Measurements from ENCODE around the gene GPATCH2.

Gene GPATCH2

DNA sequence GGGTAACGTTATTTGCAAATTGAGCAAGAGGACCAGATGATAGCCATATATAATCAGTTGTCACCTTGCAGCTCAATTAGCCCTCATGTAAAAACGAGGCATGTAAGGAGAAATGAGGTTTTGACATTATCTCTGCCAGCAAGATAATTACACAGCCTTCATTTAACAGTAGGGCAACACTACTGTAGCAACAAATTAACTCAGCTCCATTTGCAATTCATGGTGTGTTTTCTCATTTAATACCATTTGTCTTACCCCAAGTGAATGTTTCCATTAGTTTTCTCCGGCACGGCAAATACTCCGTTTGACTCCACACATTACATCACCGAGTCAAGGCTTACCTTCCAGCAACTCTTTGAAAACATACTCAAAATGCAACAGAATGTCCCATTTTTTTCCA, 66.7 kb downstream of the GPATCH2 start:
- Histone ChIP-seq H3K36me3 (replicated peaks) (no peaks in the 10 kb centered on the region), H3K27me3 (ENCODE audit: low read depth) (no peaks in the 10 kb centered on the region), H3K4me3 (no peak overlapping the region), H3K9me3 (no peaks in the 10 kb centered on the region), H3K4me1 (no peaks in the 10 kb centered on the region)
- in situ Hi-C loops (cut with MboI; ENCODE audit: low sequenced_read_pairs), result no loop called here
- DNase-seq (ENCODE audit: low spot score in 2 of 2), result no peak

DNA sequence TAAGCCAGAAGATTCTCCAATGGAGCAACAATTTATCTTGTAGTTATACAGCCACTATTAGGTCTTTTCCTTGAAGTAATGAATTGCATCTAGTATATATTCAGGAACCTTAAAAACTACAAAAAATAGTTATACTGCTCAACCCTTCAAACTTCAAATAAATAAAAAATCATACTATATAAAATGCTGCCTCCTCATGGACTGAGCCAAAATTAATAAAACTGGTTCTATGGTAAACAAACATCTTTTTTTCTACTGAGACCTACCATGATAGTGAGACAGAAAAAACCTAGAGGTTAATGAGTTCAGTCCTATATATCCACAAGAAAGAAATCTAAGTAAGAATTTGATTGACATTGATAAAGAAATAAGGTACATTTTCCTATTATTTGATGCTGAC, 67.7 kb downstream of the GPATCH2 start:
- DNase-seq (ENCODE audit: low spot score in 2 of 2), result no peak
- Histone ChIP-seq H3K27me3 (ENCODE audit: low read depth) (no peaks in the 10 kb centered on the region), H3K4me1 (no peaks in the 10 kb centered on the region), H3K36me3 (replicated peaks) (no peaks in the 10 kb centered on the region), H3K9me3 (no peaks in the 10 kb centered on the region), H3K4me3 (no peak overlapping the region)
- in situ Hi-C loops (cut with MboI; ENCODE audit: low sequenced_read_pairs), result no loop called here

DNA sequence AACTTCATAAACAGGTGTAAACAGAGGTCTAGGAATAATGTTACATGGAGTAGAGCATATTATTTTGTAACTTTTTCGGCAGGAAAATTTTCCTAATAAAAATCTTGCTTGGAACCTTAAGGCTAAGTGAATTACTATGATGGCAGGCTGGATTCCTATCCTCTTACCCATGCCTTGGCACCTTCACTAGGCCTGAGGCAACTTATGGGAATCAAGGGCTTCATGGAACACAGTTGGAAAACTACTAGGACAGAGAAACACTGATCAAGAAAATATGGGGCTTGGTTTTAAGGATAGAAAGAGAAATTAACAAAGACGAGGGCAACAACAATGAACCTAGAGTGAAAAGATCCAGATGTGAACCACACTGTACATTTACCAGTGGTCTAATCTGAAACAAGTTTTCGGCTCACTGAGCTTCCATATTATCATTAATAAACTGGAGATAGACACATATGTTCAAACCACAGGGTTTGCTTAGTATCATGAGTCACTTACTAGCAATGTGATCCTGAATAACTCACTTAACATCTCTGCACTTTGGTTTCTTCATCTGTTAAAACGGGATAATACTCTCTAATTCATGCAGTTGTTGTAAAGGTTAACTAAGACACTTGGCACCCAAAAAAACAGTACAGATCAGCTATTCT, 68.5 kb downstream of the GPATCH2 start:
- in situ Hi-C loops (cut with MboI; ENCODE audit: low sequenced_read_pairs), result no loop called here
- Histone ChIP-seq H3K4me3 (no peak overlapping the region), H3K9me3 (no peaks in the 10 kb centered on the region), H3K27me3 (ENCODE audit: low read depth) (no peaks in the 10 kb centered on the region), H3K36me3 (replicated peaks) (no peaks in the 10 kb centered on the region), H3K4me1 (no peaks in the 10 kb centered on the region)
- no peak for DNase-seq (ENCODE audit: low spot score in 2 of 2)

DNA sequence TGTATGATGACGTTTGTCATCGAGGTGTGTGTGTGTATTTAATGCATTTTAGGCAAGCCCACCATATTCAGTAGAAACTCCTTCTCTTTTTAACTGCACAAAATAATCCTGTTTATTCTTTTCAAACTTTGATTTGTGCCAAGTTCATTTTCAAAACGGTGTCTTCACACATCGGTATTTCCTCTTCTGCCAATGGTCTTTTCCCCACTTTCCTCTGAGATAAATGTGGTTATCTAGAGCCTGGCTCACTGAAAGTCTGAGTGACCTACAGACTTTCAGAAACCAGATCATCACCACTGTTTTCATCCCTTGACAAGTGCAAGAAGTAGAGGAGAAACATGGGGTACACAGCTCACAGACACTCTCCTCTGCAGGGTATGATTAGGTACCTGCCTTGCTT, 69.4 kb downstream of the GPATCH2 start:
- H3K27me3 ChIP-seq (ENCODE audit: low read depth), result no peaks in the 10 kb centered on the region
- no peaks in the 10 kb centered on the region for H3K9me3 ChIP-seq
- no peaks in the 10 kb centered on the region for H3K4me1 ChIP-seq
- in situ Hi-C loops (cut with MboI; ENCODE audit: low sequenced_read_pairs), result no loop called here
- DNase-seq (ENCODE audit: low spot score in 2 of 2), result no peak
- no peak overlapping the region for H3K4me3 ChIP-seq
- no peaks in the 10 kb centered on the region for H3K36me3 ChIP-seq (replicated peaks)

DNA sequence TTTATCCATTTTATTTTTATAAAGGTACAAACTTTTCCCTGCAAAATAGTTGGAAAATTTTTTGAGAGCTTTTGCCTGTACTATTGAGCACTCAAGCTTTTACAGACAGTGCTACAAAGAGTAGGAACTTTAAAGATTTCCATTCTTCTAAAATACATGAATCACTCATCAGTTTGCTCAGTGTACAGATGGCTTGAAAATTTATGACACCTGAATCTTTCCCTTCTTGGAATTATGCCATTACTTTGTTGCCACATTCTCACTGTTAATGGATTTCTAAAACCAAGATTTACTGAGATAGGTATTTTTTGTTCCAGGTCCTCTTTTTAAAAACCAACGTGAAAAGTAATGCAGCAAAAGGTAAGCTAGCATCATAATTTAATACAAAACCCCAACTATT, 76.0 kb downstream of the GPATCH2 start:
- peaks cover 8% of the 10 kb centered on the region for H3K4me1 ChIP-seq
- H3K4me3 ChIP-seq, result no peak overlapping the region
- H3K27me3 ChIP-seq (ENCODE audit: low read depth), result no peaks in the 10 kb centered on the region
- no peaks in the 10 kb centered on the region for H3K36me3 ChIP-seq (replicated peaks)
- no peaks in the 10 kb centered on the region for H3K9me3 ChIP-seq
- DNase-seq (ENCODE audit: low spot score in 2 of 2), result no peak
- in situ Hi-C loops (cut with MboI; ENCODE audit: low sequenced_read_pairs), result no loop called here

DNA sequence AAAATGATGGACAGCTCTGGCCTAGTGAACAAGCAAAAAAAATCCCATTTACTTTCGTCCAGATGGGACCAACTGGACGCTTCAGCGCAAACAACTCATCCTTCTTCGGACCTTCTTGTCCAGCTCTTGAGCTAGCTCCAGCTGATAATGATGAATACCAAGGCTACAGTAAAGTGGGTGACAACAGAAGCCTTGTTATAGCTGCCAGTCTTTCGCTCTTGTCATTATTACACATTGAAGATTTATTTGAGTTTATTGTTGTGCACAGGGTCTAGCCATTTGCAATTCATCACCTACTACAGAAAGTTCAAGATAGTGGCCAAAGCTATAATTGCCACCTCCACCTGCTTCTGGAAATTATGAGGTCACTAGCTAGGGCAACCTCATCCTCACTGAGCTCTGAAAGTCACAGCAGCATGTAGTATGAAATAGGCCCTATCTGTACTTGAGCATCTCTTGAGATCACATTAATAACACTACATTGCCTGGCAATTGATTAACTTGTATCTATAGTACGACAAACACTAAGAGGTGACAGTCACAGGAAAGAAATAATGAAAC, 76.9 kb downstream of the GPATCH2 start:
- Histone ChIP-seq H3K9me3 (no peaks in the 10 kb centered on the region), H3K4me1 (peaks cover 8% of the 10 kb centered on the region), H3K4me3 (no peak overlapping the region), H3K27me3 (ENCODE audit: low read depth) (no peaks in the 10 kb centered on the region), H3K36me3 (replicated peaks) (no peaks in the 10 kb centered on the region)
- DNase-seq (ENCODE audit: low spot score in 2 of 2), result no peak
- in situ Hi-C loops (cut with MboI; ENCODE audit: low sequenced_read_pairs), result no loop called here

DNA sequence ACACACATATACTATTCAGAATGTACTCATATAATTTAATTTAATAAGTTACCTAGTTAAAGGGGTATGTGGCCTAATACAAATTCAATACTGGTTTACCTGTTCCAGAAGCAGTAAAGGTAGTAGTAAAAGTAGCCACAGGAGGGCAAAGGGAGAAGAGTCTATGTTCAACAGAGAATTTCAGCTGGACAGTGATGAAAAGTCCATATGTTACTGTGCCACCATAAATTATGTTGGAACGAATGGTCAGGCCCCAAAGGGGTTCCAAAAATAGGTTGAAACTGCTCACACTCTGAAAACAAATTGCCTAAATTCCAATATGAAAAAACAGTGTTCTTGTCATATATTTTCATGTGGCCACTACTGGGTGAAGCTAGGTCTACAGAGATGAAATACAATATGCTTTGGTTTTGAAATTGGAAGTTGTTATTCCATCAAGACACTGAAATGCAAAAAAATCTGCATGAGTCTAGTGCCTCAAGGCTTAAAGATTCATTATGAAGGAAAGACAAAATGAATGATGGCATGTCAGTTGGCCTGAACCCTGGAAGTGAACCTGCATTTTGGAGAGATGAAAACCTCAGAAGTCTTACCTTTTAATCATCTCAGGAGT, 78.4 kb downstream of the GPATCH2 start:
- Histone ChIP-seq H3K4me3 (no peak overlapping the region), H3K27me3 (ENCODE audit: low read depth) (no peaks in the 10 kb centered on the region), H3K36me3 (replicated peaks) (no peaks in the 10 kb centered on the region), H3K4me1 (peaks cover 8% of the 10 kb centered on the region), H3K9me3 (no peaks in the 10 kb centered on the region)
- in situ Hi-C loops (cut with MboI; ENCODE audit: low sequenced_read_pairs), result no loop called here
- DNase-seq (ENCODE audit: low spot score in 2 of 2), result no peak

DNA sequence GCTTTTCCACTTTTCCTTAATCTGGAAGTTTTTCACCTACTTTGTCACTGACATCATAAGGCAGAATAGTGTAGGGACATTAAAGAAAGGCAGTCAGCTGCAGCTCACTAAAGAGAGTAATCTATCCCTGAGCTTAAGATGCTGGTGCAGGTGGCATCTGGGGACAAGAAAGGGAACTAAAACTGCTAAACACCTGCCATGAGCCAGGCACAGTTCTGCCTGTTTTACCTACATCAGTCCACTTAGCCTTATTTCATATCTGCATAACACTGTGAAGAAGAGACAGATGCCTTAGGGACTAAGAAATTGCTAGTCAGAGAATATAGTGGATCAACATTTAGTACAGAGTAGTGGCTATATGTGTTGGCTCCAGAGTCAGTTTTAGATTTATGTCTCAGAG, 88.1 kb downstream of the GPATCH2 start:
- Histone ChIP-seq H3K36me3 (replicated peaks) (no peaks in the 10 kb centered on the region), H3K27me3 (ENCODE audit: low read depth) (no peaks in the 10 kb centered on the region), H3K4me3 (no peak overlapping the region), H3K9me3 (no peaks in the 10 kb centered on the region), H3K4me1 (peaks cover 6% of the 10 kb centered on the region; the same call in 1 of the 2 replicates)
- DNase-seq (ENCODE audit: low spot score in 2 of 2), result no peak
- in situ Hi-C loops (cut with MboI; ENCODE audit: low sequenced_read_pairs), result no loop called here

DNA sequence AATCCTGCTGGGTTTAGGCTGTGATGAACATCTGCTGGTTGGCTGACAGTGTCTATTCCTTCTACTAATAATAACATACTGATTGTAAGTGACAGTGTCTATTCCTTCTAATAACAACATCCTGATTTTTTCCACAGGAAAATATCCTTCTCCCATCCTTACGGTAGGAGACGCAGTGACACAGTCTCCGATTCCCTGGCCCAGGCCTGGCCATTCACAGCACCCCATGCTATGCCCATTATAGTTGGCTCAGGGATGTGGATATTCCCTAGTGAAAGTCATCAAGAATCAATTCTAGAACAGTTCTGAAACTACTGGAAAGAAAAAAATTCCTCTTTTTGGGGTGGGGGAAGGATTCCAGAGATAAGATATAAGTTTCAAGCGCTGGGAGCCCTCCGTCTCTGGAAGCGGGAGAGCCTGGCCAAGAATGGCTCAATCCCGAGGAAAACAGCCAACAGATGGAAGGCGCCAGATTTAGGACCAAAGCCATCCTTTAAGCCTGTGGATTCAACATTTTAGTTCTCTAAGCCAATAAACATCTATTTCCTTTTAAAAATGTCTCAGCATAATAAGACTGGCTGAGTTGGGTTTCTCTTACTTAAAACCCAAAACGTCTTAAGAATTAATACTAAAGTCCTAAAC, 88.6 kb downstream of the GPATCH2 start:
- in situ Hi-C loops (cut with MboI; ENCODE audit: low sequenced_read_pairs), result no loop called here
- H3K4me3 ChIP-seq, result no peak overlapping the region
- H3K36me3 ChIP-seq (replicated peaks), result no peaks in the 10 kb centered on the region
- DNase-seq (ENCODE audit: low spot score in 2 of 2), result no peak
- H3K9me3 ChIP-seq, result no peaks in the 10 kb centered on the region
- H3K27me3 ChIP-seq (ENCODE audit: low read depth), result no peaks in the 10 kb centered on the region
- H3K4me1 ChIP-seq, result peaks cover 6% of the 10 kb centered on the region; the same call in 1 of the 2 replicates

DNA sequence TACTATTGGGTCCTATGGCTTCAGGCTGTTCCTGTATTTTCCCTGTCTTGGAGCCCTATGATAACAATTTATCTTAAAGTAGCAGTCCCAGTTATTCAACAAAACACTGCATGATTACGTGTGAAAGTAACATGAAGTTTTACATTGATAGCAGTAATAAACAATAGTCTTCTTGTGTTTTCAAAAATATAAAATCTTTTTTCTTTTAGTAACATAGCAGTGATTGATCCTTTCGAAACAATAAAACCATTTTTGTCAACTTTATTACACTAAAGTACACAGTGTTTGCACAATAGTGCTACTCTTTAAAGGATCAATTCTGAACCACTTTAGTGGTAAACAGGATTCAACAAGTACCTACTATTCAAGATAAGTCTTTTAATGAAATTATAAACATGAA, 90.6 kb downstream of the GPATCH2 start:
- no peaks in the 10 kb centered on the region for H3K27me3 ChIP-seq (ENCODE audit: low read depth)
- peaks cover 6% of the 10 kb centered on the region; the same call in 1 of the 2 replicates for H3K4me1 ChIP-seq
- no peak overlapping the region for H3K4me3 ChIP-seq
- no peak for DNase-seq (ENCODE audit: low spot score in 2 of 2)
- H3K36me3 ChIP-seq (replicated peaks), result no peaks in the 10 kb centered on the region
- no peaks in the 10 kb centered on the region for H3K9me3 ChIP-seq
- in situ Hi-C loops (cut with MboI; ENCODE audit: low sequenced_read_pairs), result no loop called here

DNA sequence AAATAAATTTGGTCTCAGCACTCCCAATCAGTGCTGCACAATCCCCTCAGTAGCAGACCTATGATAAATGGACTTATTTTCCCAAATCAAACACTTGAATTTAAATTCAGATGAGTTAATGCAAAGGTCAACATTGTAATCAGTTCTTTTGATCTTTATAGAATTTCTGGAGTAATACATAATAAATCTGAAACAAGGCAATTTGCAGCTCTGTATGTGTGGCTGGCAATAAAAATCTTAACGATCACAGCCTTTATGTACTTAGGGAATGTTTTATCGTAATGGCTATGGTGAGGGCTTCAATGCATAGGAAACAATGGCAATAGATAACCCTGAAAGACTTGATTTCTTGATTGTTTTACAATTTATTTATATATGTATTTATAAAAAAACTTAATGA, 91.4 kb downstream of the GPATCH2 start:
- H3K4me1 ChIP-seq, result peaks cover 6% of the 10 kb centered on the region; the same call in 1 of the 2 replicates
- DNase-seq (ENCODE audit: low spot score in 2 of 2), result peak in 1 of 2 experiments; percentile 43
- H3K27me3 ChIP-seq (ENCODE audit: low read depth), result no peaks in the 10 kb centered on the region
- no peaks in the 10 kb centered on the region for H3K36me3 ChIP-seq (replicated peaks)
- H3K9me3 ChIP-seq, result no peaks in the 10 kb centered on the region
- H3K4me3 ChIP-seq, result no peak overlapping the region
- in situ Hi-C loops (cut with MboI; ENCODE audit: low sequenced_read_pairs), result no loop called here

DNA sequence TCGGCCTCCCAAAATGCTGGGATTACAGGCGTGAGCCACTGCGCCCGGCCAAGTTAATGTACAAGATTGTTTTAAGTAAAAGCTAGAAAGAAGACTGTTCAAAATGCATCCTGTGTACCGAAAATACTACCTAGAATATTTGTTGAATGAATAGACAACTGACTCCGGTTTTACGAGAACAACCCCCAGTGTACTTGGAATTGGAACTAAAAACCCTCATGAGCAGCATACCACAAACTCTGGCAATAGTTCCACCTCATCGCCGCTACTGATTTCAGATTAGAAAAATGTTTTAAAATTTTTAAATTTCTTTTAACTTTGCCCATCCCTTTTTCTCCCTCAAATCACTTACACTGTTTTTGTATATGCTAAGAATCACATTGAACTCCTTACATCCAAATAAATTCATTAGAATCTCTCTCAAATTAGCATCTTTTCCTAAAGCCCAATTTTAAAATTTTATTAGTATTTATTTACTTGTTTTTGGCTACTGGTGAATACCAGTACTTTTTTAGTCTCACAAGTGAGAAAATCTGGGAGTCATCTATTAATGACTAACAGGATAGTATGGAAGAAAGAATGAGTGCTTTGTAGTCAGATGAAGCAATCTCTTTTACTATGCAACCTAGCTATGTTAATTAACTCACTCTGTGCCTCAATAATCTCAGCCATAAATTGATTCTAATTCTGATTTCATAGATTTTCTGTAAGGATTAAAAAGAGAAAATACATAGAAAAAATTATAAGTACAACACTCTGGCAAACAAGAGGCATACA, 95.1 kb downstream of the GPATCH2 start:
- DNase-seq (ENCODE audit: low spot score in 2 of 2), result no peak
- Histone ChIP-seq H3K27me3 (ENCODE audit: low read depth) (no peaks in the 10 kb centered on the region), H3K4me3 (no peak overlapping the region), H3K36me3 (replicated peaks) (no peaks in the 10 kb centered on the region), H3K4me1 (peaks cover 6% of the 10 kb centered on the region; the same call in 1 of the 2 replicates), H3K9me3 (no peaks in the 10 kb centered on the region)
- in situ Hi-C loops (cut with MboI; ENCODE audit: low sequenced_read_pairs), result no loop called here

DNA sequence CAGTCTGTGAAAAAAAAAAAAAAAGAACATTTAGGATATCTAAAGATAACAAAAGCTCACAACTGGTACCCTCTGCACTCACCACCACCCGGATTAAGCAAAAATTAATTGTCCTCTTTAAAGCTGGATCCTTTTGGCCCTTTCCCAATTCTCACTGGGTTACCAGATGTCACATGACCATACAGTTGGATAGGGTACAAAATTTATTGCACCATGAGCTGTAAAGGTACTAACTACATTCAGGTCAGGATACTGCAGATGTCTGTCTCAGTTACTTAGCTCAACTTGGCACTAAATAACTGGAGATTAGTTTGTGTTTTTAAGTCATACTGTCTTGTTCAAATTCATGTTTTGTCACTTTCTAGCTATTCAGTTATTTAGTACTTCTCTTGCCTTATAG, 96.3 kb downstream of the GPATCH2 start:
- Histone ChIP-seq H3K27me3 (ENCODE audit: low read depth) (no peaks in the 10 kb centered on the region), H3K9me3 (no peaks in the 10 kb centered on the region), H3K4me1 (peaks cover 3% of the 10 kb centered on the region; the same call in 1 of the 2 replicates), H3K4me3 (no peak overlapping the region), H3K36me3 (replicated peaks) (no peaks in the 10 kb centered on the region)
- no peak for DNase-seq (ENCODE audit: low spot score in 2 of 2)
- in situ Hi-C loops (cut with MboI; ENCODE audit: low sequenced_read_pairs), result no loop called here

All from HAP-1 (cell line).